NCI-H1092 treated with DMSO at 0.1 percent for 48 hours (cell line): ENCODE measurements around the gene SLC2A10.
"Not testable (repeated sequence)": the region's sequence is repeated elsewhere in the genome, so short reads cannot be mapped to it uniquely, and the experiment has no call there.

Experiments used
- DNase-seq: peaks from one replicate; lab custom pipeline; 2025; lab: John Stamatoyannopoulos, UW

SLC2A10 gene

GRCh38 chr20:46709459-46710152 is at the start of gene SLC2A10:
TSS of gene SLC2A10 (plus strand) at chr20:46709649. CDS start at chr20:46709737, 88 bp downstream.
- no peak for DNase-seq

GRCh38 chr20:46660487-46660886 is 49.0 kb upstream of the SLC2A10 start:
- no peak for DNase-seq

GRCh38 chr20:46661659-46662058 is 47.8 kb upstream of the SLC2A10 start:
- no peak for DNase-seq

GRCh38 chr20:46663531-46663930 is 45.9 kb upstream of the SLC2A10 start:
- DNase-seq = no peak

GRCh38 chr20:46665602-46666001 is 43.8 kb upstream of the SLC2A10 start:
- no peak for DNase-seq

GRCh38 chr20:46666306-46666705 is 43.1 kb upstream of the SLC2A10 start:
- no peak for DNase-seq

GRCh38 chr20:46666818-46667515 is 42.5 kb upstream of the SLC2A10 start:
- no peak for DNase-seq

GRCh38 chr20:46670228-46670584 is 39.2 kb upstream of the SLC2A10 start:
- no peak for DNase-seq

- peak; percentile 19 for DNase-seq
Observed at GRCh38 chr20:46670585-46671584, 38.6 kb upstream of the SLC2A10 start.

GRCh38 chr20:46671866-46672542 is 37.4 kb upstream of the SLC2A10 start:
- no peak for DNase-seq

- DNase-seq = no peak
Observed at GRCh38 chr20:46672543-46673148, 36.8 kb upstream of the SLC2A10 start.

- no peak for DNase-seq
Observed at GRCh38 chr20:46673394-46674252, 35.8 kb upstream of the SLC2A10 start.

GRCh38 chr20:46674253-46675083 is 35.0 kb upstream of the SLC2A10 start:
- no peak for DNase-seq

GRCh38 chr20:46676649-46677316 is 32.7 kb upstream of the SLC2A10 start:
- DNase-seq = not testable (repeated sequence)

- no peak for DNase-seq
Observed at GRCh38 chr20:46677608-46678007, 31.8 kb upstream of the SLC2A10 start.

GRCh38 chr20:46678516-46678915 is 30.9 kb upstream of the SLC2A10 start:
- no peak for DNase-seq

- no peak for DNase-seq
Observed at GRCh38 chr20:46680684-46681031, 28.8 kb upstream of the SLC2A10 start.

- DNase-seq = peak; percentile 65
Observed at GRCh38 chr20:46681032-46681854, 28.2 kb upstream of the SLC2A10 start.
